Brain microvascular endothelial cell (primary cell): Measurements from ENCODE around the gene DDC.

Experiments
- DNase-seq: peaks from one replicate; pipeline ENCODE4 v3.0.0-alpha.2; 2020
- H3K27ac ChIP-seq: fragments of 250-450 bp; sonication (Bioruptor Pico); 2 replicates; pipeline ENCODE4 v1.5.1; 2020; ENCODE audit warnings: mild to moderate bottlenecking, moderate library complexity
- H3K27me3 ChIP-seq: fragments of 250-450 bp; sonication (Bioruptor Pico); replicated peaks from 2 replicates; pipeline ENCODE4 v1.5.1; 2020; ENCODE audit warnings: mild to moderate bottlenecking
- H3K36me3 ChIP-seq: fragments of 250-450 bp; sonication (Bioruptor Pico); replicated peaks from 2 replicates; pipeline ENCODE4 v1.5.1; 2020; ENCODE audit warnings: mild to moderate bottlenecking
- H3K4me3 ChIP-seq: 2 replicates; pipeline ENCODE4 v1.5.1; 2011; ENCODE audit warnings: low read depth, mild to moderate bottlenecking, control low read depth, low read length, moderate library complexity
- in situ Hi-C: cut with HindIII; loops from 2 replicates; pipeline ENCODE4 v1.10.0; 2017; ENCODE audit warnings: low sequenced_read_pairs, low pct_ligation_motif_present
- TF ChIP-seq, protein P1 (sequence below): IDR thresholded peaks from 2 replicates; pipeline ENCODE4 v1.5.1; 2011; ENCODE audit warnings: low read depth, mild to moderate bottlenecking, moderate library complexity, low read length, control low read depth, inconsistent platforms; ENCODE audit errors: missing control alignments

Gene DDC

GRCh38 chr7:50479743-50480517 is 85.3 kb downstream of the DDC start:
- no peak overlapping the region for H3K27ac ChIP-seq

GRCh38 chr7:50477640-50478039 is 87.6 kb downstream of the DDC start:
- TF ChIP-seq, protein P1, sequence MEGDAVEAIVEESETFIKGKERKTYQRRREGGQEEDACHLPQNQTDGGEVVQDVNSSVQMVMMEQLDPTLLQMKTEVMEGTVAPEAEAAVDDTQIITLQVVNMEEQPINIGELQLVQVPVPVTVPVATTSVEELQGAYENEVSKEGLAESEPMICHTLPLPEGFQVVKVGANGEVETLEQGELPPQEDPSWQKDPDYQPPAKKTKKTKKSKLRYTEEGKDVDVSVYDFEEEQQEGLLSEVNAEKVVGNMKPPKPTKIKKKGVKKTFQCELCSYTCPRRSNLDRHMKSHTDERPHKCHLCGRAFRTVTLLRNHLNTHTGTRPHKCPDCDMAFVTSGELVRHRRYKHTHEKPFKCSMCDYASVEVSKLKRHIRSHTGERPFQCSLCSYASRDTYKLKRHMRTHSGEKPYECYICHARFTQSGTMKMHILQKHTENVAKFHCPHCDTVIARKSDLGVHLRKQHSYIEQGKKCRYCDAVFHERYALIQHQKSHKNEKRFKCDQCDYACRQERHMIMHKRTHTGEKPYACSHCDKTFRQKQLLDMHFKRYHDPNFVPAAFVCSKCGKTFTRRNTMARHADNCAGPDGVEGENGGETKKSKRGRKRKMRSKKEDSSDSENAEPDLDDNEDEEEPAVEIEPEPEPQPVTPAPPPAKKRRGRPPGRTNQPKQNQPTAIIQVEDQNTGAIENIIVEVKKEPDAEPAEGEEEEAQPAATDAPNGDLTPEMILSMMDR = no peak
- Histone ChIP-seq H3K4me3 (no peak overlapping the region), H3K27ac (no peak overlapping the region), H3K27me3 (peaks cover 3% of the 10 kb centered on the region), H3K36me3 (no peaks in the 10 kb centered on the region)
- DNase-seq = no peak
- in situ Hi-C loops = no loop called here

More at GRCh38 chr7:50479743-50480517, 85.3 kb downstream of the DDC start:
- Histone ChIP-seq H3K4me3 (no peak overlapping the region), H3K27me3 (peaks cover 3% of the 10 kb centered on the region), H3K36me3 (no peaks in the 10 kb centered on the region)
- in situ Hi-C loops = no loop called here
- no peak for DNase-seq
- TF ChIP-seq, protein P1 = no peak

- H3K27ac ChIP-seq = no peak overlapping the region
- H3K27me3 ChIP-seq = peaks cover 3% of the 10 kb centered on the region
- no peak for DNase-seq
- in situ Hi-C loops = no loop called here
- no peak overlapping the region for H3K4me3 ChIP-seq
- TF ChIP-seq, protein P1 = no peak
- H3K36me3 ChIP-seq = no peaks in the 10 kb centered on the region
Measured at GRCh38 chr7:50476953-50477625, 88.1 kb downstream of the DDC start.

DNA sequence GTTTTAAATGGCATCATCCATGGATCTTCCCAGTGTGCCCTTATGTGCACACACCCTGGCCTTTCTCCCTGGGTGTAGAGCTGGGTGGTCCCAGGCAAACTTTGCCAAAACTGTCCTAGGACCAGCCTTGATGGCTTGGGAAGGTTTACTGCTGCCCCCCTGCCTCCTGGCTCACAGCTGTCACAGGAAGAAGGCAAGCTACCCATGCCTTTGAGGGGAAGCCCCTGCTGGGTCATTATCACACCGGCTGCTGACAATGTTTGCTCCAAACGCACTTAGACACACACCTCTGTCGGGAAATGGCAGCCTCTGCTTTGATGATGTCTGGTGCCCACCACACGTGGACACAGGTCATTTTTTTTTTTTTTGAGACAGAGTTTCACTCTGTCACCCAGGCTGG is 89.9 kb downstream of the DDC start:
- Histone ChIP-seq H3K4me3 (no peak overlapping the region), H3K27ac (no peak overlapping the region), H3K27me3 (peaks cover 3% of the 10 kb centered on the region), H3K36me3 (no peaks in the 10 kb centered on the region)
- no peak for DNase-seq
- TF ChIP-seq, protein P1 = no peak
- in situ Hi-C loops = no loop called here

GRCh38 chr7:50474382-50475160 is 90.6 kb downstream of the DDC start:
- no peak overlapping the region for H3K27ac ChIP-seq
- no peak for DNase-seq
- TF ChIP-seq, protein P1 = no peak
- peaks cover 3% of the 10 kb centered on the region for H3K27me3 ChIP-seq
- in situ Hi-C loops = no loop called here
- H3K4me3 ChIP-seq = no peak overlapping the region
- no peaks in the 10 kb centered on the region for H3K36me3 ChIP-seq
